Stimulated activated CD8-positive, alpha-beta memory T cell treated with anti-CD3 and anti-CD28 coated beads, Interleukin-15, amount 100 ng/mL, for 4 hours (primary cell): ENCODE measurements around the gene PIAS4.
A peak's percentile ranks its signal among the peaks of the same experiment; 100 is the strongest.
"Not testable (repeated sequence)": the region's sequence is repeated elsewhere in the genome, so short reads cannot be mapped to it uniquely, and the experiment has no call there.

Experiments
- DNase-seq, 2 donors: peaks; one replicate each; pipeline ENCODE4 v3.0.0-alpha.2; 2020; ENCODE audit warnings: low read depth in 2 of 2

The PIAS4 gene

GRCh38 chr19:4007021-4007835 lies at the start of gene PIAS4:
Gene PIAS4 (plus strand): TSS chr19:4007736. CDS start chr19:4007761, 25 bp downstream.
- peak; percentile 87 to 95 for DNase-seq

GRCh38 chr19:3958836-3959765 lies 48.4 kb upstream of the PIAS4 start:
- DNase-seq: no peak

GRCh38 chr19:3959766-3960131 lies 47.8 kb upstream of the PIAS4 start:
- no peak for DNase-seq

DNA sequence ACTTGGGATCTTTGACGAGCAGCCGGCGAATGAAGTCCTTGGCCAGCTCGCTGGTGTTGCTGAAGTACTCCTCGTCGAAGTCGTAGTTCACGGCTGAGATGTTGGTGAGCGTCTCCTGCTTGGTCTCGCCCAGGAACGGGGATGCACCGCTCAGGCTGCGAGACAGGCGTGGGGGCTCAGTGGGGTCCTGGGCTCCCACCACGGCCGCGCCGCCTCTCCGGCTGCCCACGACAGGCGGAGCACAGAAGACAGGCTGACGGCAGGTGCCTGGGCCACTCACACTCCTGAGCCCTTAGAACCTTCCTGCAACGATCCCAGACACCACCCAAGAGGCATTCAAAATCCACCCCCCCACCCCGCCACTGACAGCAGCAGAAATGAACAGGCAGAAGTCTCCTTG lies 46.5 kb upstream of the PIAS4 start:
- DNase-seq: no peak

DNA sequence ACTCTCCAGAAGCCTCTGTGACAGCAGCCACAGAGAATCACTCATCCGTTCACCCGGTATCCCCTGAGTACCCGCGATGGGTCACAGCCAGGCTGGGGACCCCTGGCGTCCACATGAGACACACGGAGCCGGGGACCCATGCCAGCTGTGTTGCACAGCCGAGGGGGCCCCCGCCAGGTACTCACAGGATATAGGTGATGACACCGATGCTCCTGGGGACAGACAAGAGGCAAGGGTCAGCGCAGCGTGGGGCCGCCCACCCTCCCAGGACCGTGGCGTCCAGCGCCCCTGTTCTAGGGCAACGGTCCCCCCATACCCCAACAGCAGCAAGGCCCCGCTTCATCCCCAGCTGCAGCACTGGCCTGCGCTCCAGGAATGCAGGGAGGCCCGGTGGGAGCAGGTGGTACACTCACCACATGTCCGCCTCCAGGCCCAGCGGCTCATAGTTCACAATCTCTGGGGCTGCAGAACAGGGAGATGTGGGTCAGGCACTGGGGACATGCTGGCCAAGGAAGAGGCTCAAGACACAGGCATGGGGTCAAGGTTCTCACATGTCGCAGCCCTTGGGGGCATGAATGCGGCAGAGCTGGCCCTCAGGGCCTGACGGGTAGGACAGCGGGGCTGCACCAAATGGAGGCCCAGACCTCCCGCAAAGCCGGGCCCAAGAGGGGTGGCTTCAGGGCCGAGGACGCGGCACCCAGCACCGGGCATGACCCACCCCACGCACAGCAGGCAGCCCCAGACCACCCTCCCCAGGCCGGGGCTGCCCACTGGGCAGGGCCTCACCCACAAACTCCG lies 43.9 kb upstream of the PIAS4 start:
- no peak for DNase-seq

- DNase-seq: no peak
Measured at GRCh38 chr19:3964256-3965194, 43.0 kb upstream of the PIAS4 start.

GRCh38 chr19:3966051-3967017 lies 41.2 kb upstream of the PIAS4 start:
- DNase-seq: no peak

GRCh38 chr19:3967983-3968382 lies 39.6 kb upstream of the PIAS4 start:
- DNase-seq: not testable (repeated sequence)

DNA sequence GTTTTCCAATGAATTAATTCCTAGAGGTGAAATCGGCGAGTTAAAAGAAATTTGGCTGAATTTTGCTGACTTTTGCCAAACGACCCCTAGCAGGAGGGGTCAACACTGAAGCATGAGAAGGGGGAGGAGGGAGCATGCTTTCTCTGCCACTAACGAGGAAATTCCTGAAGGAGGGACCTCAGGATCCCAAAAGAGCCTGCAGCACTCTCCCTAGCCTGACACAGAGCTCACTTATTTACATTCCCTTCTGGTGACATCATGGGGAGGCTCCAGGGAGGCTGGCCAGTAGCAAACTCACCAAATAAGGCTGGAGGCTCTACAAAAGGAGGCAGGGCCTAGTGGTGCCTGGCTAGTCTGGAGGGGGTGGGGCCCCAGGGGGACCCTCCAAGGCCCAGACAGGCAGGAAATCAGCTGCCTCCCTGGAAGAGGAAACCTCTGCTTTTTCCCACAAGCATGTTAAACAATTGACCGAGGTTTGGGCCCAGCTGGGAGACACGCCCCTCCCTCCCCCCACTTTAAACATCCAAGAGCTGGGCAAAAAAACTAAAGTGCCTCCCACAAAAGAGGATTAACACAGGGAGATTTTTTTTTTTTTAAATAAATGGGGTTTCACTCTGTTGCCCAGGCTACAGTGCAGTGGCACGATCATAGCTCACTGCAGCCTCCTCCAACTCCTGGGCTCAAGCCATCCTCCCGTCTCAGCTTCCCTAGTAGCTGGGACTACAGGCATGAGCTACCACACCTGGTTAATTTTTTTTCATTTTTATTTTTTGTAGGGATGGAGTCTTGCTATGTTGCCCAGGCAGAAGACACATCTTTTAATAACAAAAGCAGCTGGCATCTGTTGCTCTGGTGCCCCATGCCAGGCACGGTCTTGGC lies 38.7 kb upstream of the PIAS4 start:
- DNase-seq: no peak

GRCh38 chr19:3969435-3970312 lies 37.9 kb upstream of the PIAS4 start:
- DNase-seq: no peak

- DNase-seq: no peak
Measured at GRCh38 chr19:3970313-3970807, 37.2 kb upstream of the PIAS4 start.

DNA sequence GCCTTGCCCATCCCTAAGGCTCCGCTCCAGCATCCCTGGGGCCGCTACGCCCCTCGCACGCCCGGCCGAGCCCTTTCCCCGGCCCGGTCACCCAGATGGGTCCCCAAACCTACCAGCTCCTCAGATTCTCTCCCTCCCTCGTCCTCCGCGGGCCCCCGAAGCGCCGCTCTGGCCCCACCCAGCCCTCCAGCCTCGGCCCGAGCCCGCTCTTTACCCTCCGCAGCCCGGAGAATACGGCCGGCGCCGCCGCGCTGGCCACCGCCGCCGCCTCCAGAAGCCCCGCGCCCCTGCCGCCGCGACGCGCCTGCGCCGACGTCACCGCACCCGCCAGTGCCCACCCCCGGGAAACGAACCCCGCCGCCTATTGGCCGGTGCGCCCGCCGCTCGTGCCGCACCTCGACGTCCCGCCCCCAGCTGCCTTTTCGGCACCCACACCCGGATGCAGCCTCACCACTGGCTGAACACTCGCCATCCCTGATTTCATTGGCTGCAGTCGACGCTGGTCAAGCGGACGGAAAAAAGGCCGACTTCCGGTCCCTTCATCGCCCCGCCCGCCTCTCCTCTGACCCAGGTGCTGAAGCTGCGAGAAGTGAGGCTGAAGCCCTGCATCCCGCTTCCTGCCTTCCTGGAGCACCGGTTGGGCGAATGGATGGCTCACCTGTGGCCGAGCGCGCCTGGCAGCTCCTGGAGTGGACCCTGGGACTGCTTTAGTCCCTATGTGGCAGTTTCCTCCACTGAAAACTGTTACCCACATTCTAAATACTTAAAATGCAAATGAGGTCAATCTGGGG lies 36.5 kb upstream of the PIAS4 start, which contains the start of gene DAPK3:
Gene DAPK3, minus strand, starts transcription at position 292 of the 791 bp plus-strand sequence. CDS start 1,364 bp downstream, outside the sequence.
- DNase-seq: peak; percentile 82 to 86

DNA sequence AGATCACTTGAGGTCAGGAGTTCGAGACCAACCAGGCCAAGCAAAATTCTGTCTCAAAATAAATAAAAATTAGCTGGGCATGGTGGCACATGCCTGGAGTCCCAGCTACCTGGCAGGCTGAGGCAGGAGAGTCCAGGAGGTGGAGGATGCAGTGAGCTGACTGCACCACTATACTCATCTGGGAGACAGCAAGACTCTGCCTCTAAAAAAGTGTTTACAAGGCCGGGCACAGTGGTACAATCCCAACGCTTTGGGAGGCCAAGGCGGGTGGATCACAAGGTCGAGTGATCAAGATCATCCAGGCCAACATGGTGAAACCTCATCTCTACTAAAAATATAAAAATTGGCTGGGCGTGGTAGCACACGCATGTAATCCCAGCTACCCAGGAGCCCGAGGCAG lies 32.4 kb upstream of the PIAS4 start:
- no peak for DNase-seq

DNA sequence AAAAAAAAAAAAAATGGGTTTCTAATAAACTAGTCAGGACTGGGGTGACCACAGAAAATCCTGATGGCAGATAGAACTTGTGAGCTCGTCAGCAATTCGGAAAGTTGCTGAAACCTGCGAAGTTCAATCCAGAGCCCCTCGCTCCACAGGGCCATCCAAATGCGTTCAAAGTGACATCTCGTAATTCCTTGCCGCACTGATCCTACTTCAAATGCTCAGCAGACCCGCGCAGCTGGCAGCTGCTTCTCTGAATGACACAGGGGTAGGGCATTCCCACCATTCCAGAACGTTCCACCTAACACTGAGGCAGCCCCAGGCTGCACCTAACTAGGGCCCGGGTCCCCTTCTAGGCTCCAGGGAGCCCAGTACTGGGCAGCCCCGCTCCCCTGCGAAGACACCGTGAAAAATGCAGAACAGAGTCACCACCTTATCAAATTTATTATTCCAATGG lies 31.9 kb upstream of the PIAS4 start:
- DNase-seq: no peak

GRCh38 chr19:3976495-3977241 lies 30.9 kb upstream of the PIAS4 start:
- DNase-seq: no peak
